HG02852 (cell line): ENCODE results near the gene MDN1.

Experiments used
- ATAC-seq: cut with Tn5 transposase; IDR thresholded peaks from one replicate; pipeline ENCODE4 v1.9.1; 2021; ENCODE audit warnings: mild to moderate bottlenecking, moderate library complexity; ENCODE audit not compliant: unreplicated experiment

Gene MDN1

GRCh38 chr6:89612121-89612520, 207.5 kb downstream of the MDN1 start:
- ATAC-seq = no peak

GRCh38 chr6:89611666-89612065, 207.9 kb downstream of the MDN1 start:
- no peak for ATAC-seq

- ATAC-seq = no peak
These were observed 209.4 kb downstream of the MDN1 start for GRCh38 chr6:89610149-89610642.

GRCh38 chr6:89605861-89606260, 213.7 kb downstream of the MDN1 start:
- ATAC-seq = no peak

- ATAC-seq = no peak
These were observed 214.9 kb downstream of the MDN1 start for GRCh38 chr6:89604653-89605052.

- ATAC-seq = no peak
These were observed 217.4 kb downstream of the MDN1 start for GRCh38 chr6:89602166-89602565.

- no peak for ATAC-seq
These were observed 219.9 kb downstream of the MDN1 start for GRCh38 chr6:89599727-89600126.

GRCh38 chr6:89597988-89598387, 221.6 kb downstream of the MDN1 start:
- no peak for ATAC-seq

GRCh38 chr6:89597372-89597771, 222.2 kb downstream of the MDN1 start:
- no peak for ATAC-seq

GRCh38 chr6:89596484-89596883, 223.1 kb downstream of the MDN1 start:
- no peak for ATAC-seq

GRCh38 chr6:89596056-89596455, 223.5 kb downstream of the MDN1 start:
- ATAC-seq = peak; percentile 98
